ENCODE results near the gene IFI30. TPM values are rescaled to one million over a fixed set of nuclear protein-coding genes. Genes with fewer than 3 reads are reported as not detected.

IFI30 gene
- total RNA-seq, 1 experiment from 2014 or later, result 416 TPM

- no peak for DNase-seq
- Histone ChIP-seq H4K20me1 (ENCODE audit: insufficient read depth, low read depth, low read length) (no peaks in the 10 kb centered on the region), H3K4me3 (ENCODE audit: low read length) (peak overlapping the region; percentile 77), H3K79me2 (ENCODE audit: low read length) (peaks cover 5% of the 10 kb centered on the region), H3K4me1 (ENCODE audit: low read length) (peaks cover 22% of the 10 kb centered on the region), H3K36me3 (ENCODE audit: insufficient read depth, low read length) (peaks cover 8% of the 10 kb centered on the region; the same call in 1 of the 2 replicates), H2AFZ (ENCODE audit: low read length) (peak overlapping the region; percentile 71; the same call in 1 of the 2 replicates), H3K4me2 (ENCODE audit: low read depth, low read length, poor library complexity, severe bottlenecking) (peak overlapping the region; percentile 84), H3K27me3 (ENCODE audit: low read length) (no peaks in the 10 kb centered on the region), H3K27ac (ENCODE audit: low read length) (no peak overlapping the region), H3K9ac (ENCODE audit: low read length) (peak overlapping the region; percentile 83), H3K9me3 (ENCODE audit: low read length) (no peaks in the 10 kb centered on the region), H3K9me2 (replicated peaks; ENCODE audit: insufficient read depth, low read length) (no peaks in the 10 kb centered on the region)
These were observed 13.1 kb upstream of the IFI30 start for GRCh38 chr19:18160493-18160970.

GRCh38 chr19:18160971-18161635 lies 12.5 kb upstream of the IFI30 start:
- H3K27me3 ChIP-seq (ENCODE audit: low read length), result no peaks in the 10 kb centered on the region
- no peak overlapping the region for H3K27ac ChIP-seq (ENCODE audit: low read length)
- peak overlapping the region; percentile 84 for H3K4me2 ChIP-seq (ENCODE audit: low read depth, low read length, poor library complexity, severe bottlenecking)
- no peaks in the 10 kb centered on the region for H3K9me2 ChIP-seq (replicated peaks; ENCODE audit: insufficient read depth, low read length)
- no peaks in the 10 kb centered on the region for H4K20me1 ChIP-seq (ENCODE audit: insufficient read depth, low read depth, low read length)
- no peaks in the 10 kb centered on the region for H3K9me3 ChIP-seq (ENCODE audit: low read length)
- H3K4me3 ChIP-seq (ENCODE audit: low read length), result peak overlapping the region; percentile 77
- peak; percentile 94 for DNase-seq
- H3K36me3 ChIP-seq (ENCODE audit: insufficient read depth, low read length), result peaks cover 8% of the 10 kb centered on the region; the same call in 1 of the 2 replicates
- peaks cover 4% of the 10 kb centered on the region; the same call in 1 of the 2 replicates for H3K79me2 ChIP-seq (ENCODE audit: low read length)
- H2AFZ ChIP-seq (ENCODE audit: low read length), result peak overlapping the region; percentile 71; the same call in 1 of the 2 replicates
- peaks cover 22% of the 10 kb centered on the region for H3K4me1 ChIP-seq (ENCODE audit: low read length)
- H3K9ac ChIP-seq (ENCODE audit: low read length), result peak overlapping the region; percentile 83

- H3K9ac ChIP-seq (ENCODE audit: low read length), result peak overlapping the region; percentile 13; the same call in 1 of the 2 replicates
- no peaks in the 10 kb centered on the region for H3K9me3 ChIP-seq (ENCODE audit: low read length)
- H3K36me3 ChIP-seq (ENCODE audit: insufficient read depth, low read length), result peaks cover 8% of the 10 kb centered on the region; the same call in 1 of the 2 replicates
- H3K4me2 ChIP-seq (ENCODE audit: low read depth, low read length, poor library complexity, severe bottlenecking), result no peak overlapping the region
- H4K20me1 ChIP-seq (ENCODE audit: insufficient read depth, low read depth, low read length), result no peaks in the 10 kb centered on the region
- H3K9me2 ChIP-seq (replicated peaks; ENCODE audit: insufficient read depth, low read length), result no peaks in the 10 kb centered on the region
- H3K4me3 ChIP-seq (ENCODE audit: low read length), result no peak overlapping the region
- peaks cover 22% of the 10 kb centered on the region for H3K4me1 ChIP-seq (ENCODE audit: low read length)
- no peak for DNase-seq
- no peaks in the 10 kb centered on the region for H3K27me3 ChIP-seq (ENCODE audit: low read length)
- H3K79me2 ChIP-seq (ENCODE audit: low read length), result peaks cover 4% of the 10 kb centered on the region; the same call in 1 of the 2 replicates
- no peak overlapping the region for H2AFZ ChIP-seq (ENCODE audit: low read length)
- H3K27ac ChIP-seq (ENCODE audit: low read length), result no peak overlapping the region
These were observed 12.0 kb upstream of the IFI30 start for GRCh38 chr19:18161636-18162002.

GRCh38 chr19:18164072-18164471 lies 9.5 kb upstream of the IFI30 start:
- no peak for DNase-seq
- Histone ChIP-seq H3K4me2 (ENCODE audit: low read depth, low read length, poor library complexity, severe bottlenecking) (no peak overlapping the region), H3K36me3 (ENCODE audit: insufficient read depth, low read length) (peaks cover 15% of the 10 kb centered on the region; the same call in 1 of the 2 replicates), H4K20me1 (ENCODE audit: insufficient read depth, low read depth, low read length) (no peaks in the 10 kb centered on the region), H3K9me2 (replicated peaks; ENCODE audit: insufficient read depth, low read length) (no peaks in the 10 kb centered on the region), H3K9ac (ENCODE audit: low read length) (no peak overlapping the region), H3K27me3 (ENCODE audit: low read length) (no peaks in the 10 kb centered on the region), H3K27ac (ENCODE audit: low read length) (no peak overlapping the region), H3K9me3 (ENCODE audit: low read length) (no peaks in the 10 kb centered on the region), H3K4me1 (ENCODE audit: low read length) (peaks cover 21% of the 10 kb centered on the region), H3K79me2 (ENCODE audit: low read length) (no peaks in the 10 kb centered on the region; the same call in 1 of the 2 replicates), H2AFZ (ENCODE audit: low read length) (no peak overlapping the region), H3K4me3 (ENCODE audit: low read length) (no peak overlapping the region)

GRCh38 chr19:18165794-18166544 lies 7.6 kb upstream of the IFI30 start:
- Histone ChIP-seq H3K4me2 (ENCODE audit: low read depth, low read length, poor library complexity, severe bottlenecking) (no peak overlapping the region), H3K27ac (ENCODE audit: low read length) (no peak overlapping the region), H3K9ac (ENCODE audit: low read length) (no peak overlapping the region), H2AFZ (ENCODE audit: low read length) (no peak overlapping the region), H3K27me3 (ENCODE audit: low read length) (no peaks in the 10 kb centered on the region), H3K9me3 (ENCODE audit: low read length) (no peaks in the 10 kb centered on the region), H3K36me3 (ENCODE audit: insufficient read depth, low read length) (peaks cover 15% of the 10 kb centered on the region; the same call in 1 of the 2 replicates), H3K4me3 (ENCODE audit: low read length) (no peak overlapping the region), H3K4me1 (ENCODE audit: low read length) (peaks cover 30% of the 10 kb centered on the region), H3K79me2 (ENCODE audit: low read length) (no peaks in the 10 kb centered on the region), H3K9me2 (replicated peaks; ENCODE audit: insufficient read depth, low read length) (no peaks in the 10 kb centered on the region), H4K20me1 (ENCODE audit: insufficient read depth, low read depth, low read length) (no peaks in the 10 kb centered on the region)
- no peak for DNase-seq

GRCh38 chr19:18167011-18167410 lies 6.6 kb upstream of the IFI30 start:
- Histone ChIP-seq H3K79me2 (ENCODE audit: low read length) (no peaks in the 10 kb centered on the region), H3K27ac (ENCODE audit: low read length) (no peak overlapping the region), H3K27me3 (ENCODE audit: low read length) (no peaks in the 10 kb centered on the region), H3K36me3 (ENCODE audit: insufficient read depth, low read length) (peaks cover 11% of the 10 kb centered on the region; the same call in 1 of the 2 replicates), H4K20me1 (ENCODE audit: insufficient read depth, low read depth, low read length) (no peaks in the 10 kb centered on the region), H3K4me2 (ENCODE audit: low read depth, low read length, poor library complexity, severe bottlenecking) (no peak overlapping the region), H3K9ac (ENCODE audit: low read length) (no peak overlapping the region), H3K9me3 (ENCODE audit: low read length) (no peaks in the 10 kb centered on the region), H2AFZ (ENCODE audit: low read length) (no peak overlapping the region), H3K4me1 (ENCODE audit: low read length) (peaks cover 36% of the 10 kb centered on the region), H3K4me3 (ENCODE audit: low read length) (no peak overlapping the region), H3K9me2 (replicated peaks; ENCODE audit: insufficient read depth, low read length) (no peaks in the 10 kb centered on the region)
- DNase-seq, result no peak

- Histone ChIP-seq H3K36me3 (ENCODE audit: insufficient read depth, low read length) (peaks cover 10% of the 10 kb centered on the region; the same call in 1 of the 2 replicates), H3K9me3 (ENCODE audit: low read length) (no peaks in the 10 kb centered on the region), H3K79me2 (ENCODE audit: low read length) (no peaks in the 10 kb centered on the region), H3K4me1 (ENCODE audit: low read length) (peaks cover 47% of the 10 kb centered on the region), H3K4me3 (ENCODE audit: low read length) (no peak overlapping the region), H3K9me2 (replicated peaks; ENCODE audit: insufficient read depth, low read length) (no peaks in the 10 kb centered on the region), H3K27ac (ENCODE audit: low read length) (no peak overlapping the region), H3K9ac (ENCODE audit: low read length) (no peak overlapping the region), H2AFZ (ENCODE audit: low read length) (no peak overlapping the region), H3K27me3 (ENCODE audit: low read length) (no peaks in the 10 kb centered on the region), H3K4me2 (ENCODE audit: low read depth, low read length, poor library complexity, severe bottlenecking) (no peak overlapping the region), H4K20me1 (ENCODE audit: insufficient read depth, low read depth, low read length) (no peaks in the 10 kb centered on the region)
- DNase-seq, result peak; percentile 90
These were observed 5.5 kb upstream of the IFI30 start for GRCh38 chr19:18167975-18168645.

Measured in Karpas-422 (cell line).